GM23338 (cell line): ENCODE data around the gene RHOG.

Source experiments
- CREB1 ChIP-seq: fragments of 250-450 bp; sonication (Bioruptor Pico); IDR thresholded peaks from 2 replicates; pipeline ENCODE4 v1.5.0; 2020; ENCODE audit warnings: low read depth, mild to moderate bottlenecking, moderate library complexity
- CTCF ChIP-seq, 2 experiments: fragments of 200-600 bp in 1 of 2; sonication (generic) in 1 of 2; conservative IDR thresholded peaks; 2 replicates each; pipeline versions ENCODE4 v1.5.1 to v1.6.1; 2016 to 2017; ENCODE audit warnings: antibody characterized with exemption in 2 of 2, low read depth in 2 of 2, mild to moderate bottlenecking in 2 of 2, moderate library complexity in 1 of 2
- EZH2 ChIP-seq: fragments of 200-600 bp; sonication (generic); IDR thresholded peaks from one replicate; pipeline ENCODE4 v1.8.0; 2017; ENCODE audit warnings: antibody characterized with exemption, mild to moderate bottlenecking, low read depth; ENCODE audit not compliant: unreplicated experiment
- EZH2phosphoT487 ChIP-seq: fragments of 200-600 bp; sonication (generic); IDR thresholded peaks from one replicate; pipeline ENCODE4 v1.8.1; 2018; ENCODE audit warnings: antibody characterized with exemption; ENCODE audit not compliant: unreplicated experiment
- JUNB ChIP-seq: IDR thresholded peaks from one replicate; pipeline ENCODE4 v1.6.1; 2016; ENCODE audit warnings: antibody characterized with exemption; ENCODE audit not compliant: unreplicated experiment
- POLR2AphosphoS5 ChIP-seq: IDR thresholded peaks from 2 replicates; pipeline ENCODE4 v1.6.1; 2016; ENCODE audit warnings: antibody characterized with exemption, low read depth
- ZNF114 ChIP-seq: fragments of 250-450 bp; sonication (Bioruptor Pico); IDR thresholded peaks from 2 replicates; pipeline ENCODE4 v1.5.0; 2020; ENCODE audit warnings: mild to moderate bottlenecking, moderate library complexity
- ZNF331 ChIP-seq: fragments of 250-450 bp; sonication (Bioruptor Pico); IDR thresholded peaks from 2 replicates; pipeline ENCODE4 v1.5.0; 2020; ENCODE audit warnings: low read depth, mild to moderate bottlenecking, moderate library complexity
- ZNF462 ChIP-seq: fragments of 250-450 bp; sonication (Bioruptor Pico); IDR thresholded peaks from 2 replicates; pipeline ENCODE4 v1.5.0; 2020; ENCODE audit warnings: mild to moderate bottlenecking, moderate library complexity
- TF ChIP-seq, protein P1 (sequence below): IDR thresholded peaks from one replicate; pipeline ENCODE4 v1.6.1; 2018; ENCODE audit warnings: antibody characterized with exemption; ENCODE audit not compliant: unreplicated experiment
- TF ChIP-seq, protein P2 (sequence below): IDR thresholded peaks from 2 replicates; pipeline ENCODE4 v1.6.1; 2016; ENCODE audit warnings: antibody characterized with exemption

DNA sequence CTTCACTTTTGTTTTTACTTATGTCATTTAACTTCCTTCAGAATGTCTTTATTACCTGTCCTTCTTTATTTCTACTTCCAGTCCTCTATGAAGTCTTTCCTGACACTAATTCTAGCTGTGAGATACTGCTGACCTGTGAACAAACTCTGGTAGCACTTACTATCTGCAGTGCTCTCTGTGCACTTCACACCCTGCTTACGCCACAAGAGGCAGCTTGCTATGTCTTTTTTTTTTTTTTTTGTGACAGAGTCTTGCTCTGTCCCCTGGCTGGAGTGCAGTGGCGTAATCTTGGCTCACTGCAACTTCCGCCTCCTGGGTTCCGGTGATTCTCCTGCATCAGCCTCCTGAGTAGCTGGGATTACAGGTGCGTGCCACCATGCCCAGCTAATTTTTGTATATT, 25.4 kb upstream of the RHOG start:
- TF ChIP-seq CTCF (conservative IDR thresholded peaks at IDR 0.05; ENCODE audit: low read depth in 2 of 2) (no peak), POLR2AphosphoS5 (no peak), EZH2phosphoT487 (no peak), EZH2 (no peak), ZNF114 (CRISPR knock-in tag) (no peak), CREB1 (CRISPR knock-in tag) (no peak), JUNB (no peak), ZNF462 (no peak), ZNF331 (CRISPR knock-in tag) (no peak)
- TF ChIP-seq, protein P1, sequence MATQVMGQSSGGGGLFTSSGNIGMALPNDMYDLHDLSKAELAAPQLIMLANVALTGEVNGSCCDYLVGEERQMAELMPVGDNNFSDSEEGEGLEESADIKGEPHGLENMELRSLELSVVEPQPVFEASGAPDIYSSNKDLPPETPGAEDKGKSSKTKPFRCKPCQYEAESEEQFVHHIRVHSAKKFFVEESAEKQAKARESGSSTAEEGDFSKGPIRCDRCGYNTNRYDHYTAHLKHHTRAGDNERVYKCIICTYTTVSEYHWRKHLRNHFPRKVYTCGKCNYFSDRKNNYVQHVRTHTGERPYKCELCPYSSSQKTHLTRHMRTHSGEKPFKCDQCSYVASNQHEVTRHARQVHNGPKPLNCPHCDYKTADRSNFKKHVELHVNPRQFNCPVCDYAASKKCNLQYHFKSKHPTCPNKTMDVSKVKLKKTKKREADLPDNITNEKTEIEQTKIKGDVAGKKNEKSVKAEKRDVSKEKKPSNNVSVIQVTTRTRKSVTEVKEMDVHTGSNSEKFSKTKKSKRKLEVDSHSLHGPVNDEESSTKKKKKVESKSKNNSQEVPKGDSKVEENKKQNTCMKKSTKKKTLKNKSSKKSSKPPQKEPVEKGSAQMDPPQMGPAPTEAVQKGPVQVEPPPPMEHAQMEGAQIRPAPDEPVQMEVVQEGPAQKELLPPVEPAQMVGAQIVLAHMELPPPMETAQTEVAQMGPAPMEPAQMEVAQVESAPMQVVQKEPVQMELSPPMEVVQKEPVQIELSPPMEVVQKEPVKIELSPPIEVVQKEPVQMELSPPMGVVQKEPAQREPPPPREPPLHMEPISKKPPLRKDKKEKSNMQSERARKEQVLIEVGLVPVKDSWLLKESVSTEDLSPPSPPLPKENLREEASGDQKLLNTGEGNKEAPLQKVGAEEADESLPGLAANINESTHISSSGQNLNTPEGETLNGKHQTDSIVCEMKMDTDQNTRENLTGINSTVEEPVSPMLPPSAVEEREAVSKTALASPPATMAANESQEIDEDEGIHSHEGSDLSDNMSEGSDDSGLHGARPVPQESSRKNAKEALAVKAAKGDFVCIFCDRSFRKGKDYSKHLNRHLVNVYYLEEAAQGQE, result no peak
- TF ChIP-seq, protein P2, sequence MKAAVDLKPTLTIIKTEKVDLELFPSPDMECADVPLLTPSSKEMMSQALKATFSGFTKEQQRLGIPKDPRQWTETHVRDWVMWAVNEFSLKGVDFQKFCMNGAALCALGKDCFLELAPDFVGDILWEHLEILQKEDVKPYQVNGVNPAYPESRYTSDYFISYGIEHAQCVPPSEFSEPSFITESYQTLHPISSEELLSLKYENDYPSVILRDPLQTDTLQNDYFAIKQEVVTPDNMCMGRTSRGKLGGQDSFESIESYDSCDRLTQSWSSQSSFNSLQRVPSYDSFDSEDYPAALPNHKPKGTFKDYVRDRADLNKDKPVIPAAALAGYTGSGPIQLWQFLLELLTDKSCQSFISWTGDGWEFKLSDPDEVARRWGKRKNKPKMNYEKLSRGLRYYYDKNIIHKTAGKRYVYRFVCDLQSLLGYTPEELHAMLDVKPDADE, result no peak
